ENCODE measurements around the gene NUDT12.

NUDT12 gene

DNA sequence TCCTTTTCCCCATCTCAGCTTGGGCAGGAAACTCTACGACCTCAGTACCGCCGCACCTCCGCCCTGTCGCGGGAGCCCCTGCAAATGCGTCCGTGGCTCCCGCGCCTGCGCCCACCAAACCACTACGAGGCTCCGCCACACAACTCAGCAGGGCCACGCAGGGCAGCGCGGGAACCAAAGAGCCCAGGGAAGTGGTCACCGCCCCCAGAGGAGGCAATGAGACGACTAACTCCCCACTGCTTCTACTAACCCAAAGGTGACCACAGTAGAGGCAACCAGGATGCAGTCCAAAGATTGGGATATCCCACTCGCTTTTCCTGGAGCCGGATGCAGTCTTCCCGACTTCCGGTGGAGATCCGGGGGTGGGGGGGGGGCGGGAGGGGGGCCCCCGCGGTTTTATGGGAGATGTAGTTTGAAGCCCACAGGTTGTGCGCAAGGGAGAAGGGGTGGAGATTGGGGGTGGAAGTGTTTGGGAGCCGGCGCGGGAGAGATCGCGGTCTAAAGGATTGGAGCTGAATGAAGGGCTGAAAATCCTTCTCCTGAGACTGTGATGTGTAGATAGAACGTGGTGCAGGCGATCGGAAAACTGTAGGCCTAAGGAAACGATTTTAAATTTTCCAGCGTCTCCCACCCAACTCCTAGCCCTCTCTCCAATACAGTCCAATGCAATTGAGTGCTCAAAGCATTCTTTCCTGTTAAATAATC is at the start of gene NUDT12:
NUDT12 (minus strand) TSS at position 337 of the 705 bp plus-strand sequence. CDS start 2,541 bp downstream, outside the sequence.
- DNase-seq (ENCODE audit: low read depth in 2 of 2, low spot score in 1 of 2): peak in 1 of 2 donors; percentile 4

- DNase-seq (ENCODE audit: low read depth in 2 of 2, low spot score in 1 of 2): no peak
Observed at GRCh38 chr5:103607346-103607745, 44.8 kb upstream of the NUDT12 start.

DNA sequence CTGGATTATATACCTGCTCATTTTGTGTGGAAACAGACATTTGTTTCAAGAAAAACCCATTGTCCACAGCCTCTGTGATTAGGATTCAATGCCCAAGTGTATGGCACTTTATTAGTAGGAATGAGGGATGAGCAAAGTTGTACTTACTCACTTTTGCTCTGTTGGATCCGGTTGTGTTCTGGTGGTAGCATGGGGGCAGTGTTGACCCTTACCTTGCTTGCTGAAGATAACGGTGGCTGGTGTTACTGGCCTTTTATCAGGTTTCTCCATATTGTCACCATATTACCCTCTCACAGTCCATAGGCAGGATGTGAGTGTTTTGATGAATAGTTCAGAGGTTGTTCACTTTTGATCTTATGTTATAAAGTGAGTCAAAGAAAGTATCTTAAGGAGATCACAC is 42.7 kb upstream of the NUDT12 start:
- DNase-seq (ENCODE audit: low read depth in 2 of 2, low spot score in 1 of 2): no peak

DNA sequence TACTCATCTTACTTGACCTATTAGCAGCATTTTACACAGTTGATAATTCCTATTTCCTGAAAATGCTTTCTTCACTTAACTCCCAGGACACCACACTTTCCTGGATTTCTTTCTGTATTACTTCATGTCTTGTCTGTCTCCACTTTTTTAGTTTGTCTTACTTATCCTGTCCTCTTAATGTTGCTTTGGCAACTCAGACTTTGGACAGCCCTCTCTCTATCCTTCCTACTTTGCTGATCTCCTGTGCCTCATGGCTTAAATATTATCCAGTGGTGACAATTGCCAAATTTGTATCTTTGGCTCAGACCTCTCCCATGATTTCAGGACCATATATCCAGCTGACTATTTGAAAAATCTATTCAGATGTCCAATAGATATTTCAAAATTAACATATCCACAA is 39.8 kb upstream of the NUDT12 start:
- no peak for DNase-seq (ENCODE audit: low read depth in 2 of 2, low spot score in 1 of 2)

DNA sequence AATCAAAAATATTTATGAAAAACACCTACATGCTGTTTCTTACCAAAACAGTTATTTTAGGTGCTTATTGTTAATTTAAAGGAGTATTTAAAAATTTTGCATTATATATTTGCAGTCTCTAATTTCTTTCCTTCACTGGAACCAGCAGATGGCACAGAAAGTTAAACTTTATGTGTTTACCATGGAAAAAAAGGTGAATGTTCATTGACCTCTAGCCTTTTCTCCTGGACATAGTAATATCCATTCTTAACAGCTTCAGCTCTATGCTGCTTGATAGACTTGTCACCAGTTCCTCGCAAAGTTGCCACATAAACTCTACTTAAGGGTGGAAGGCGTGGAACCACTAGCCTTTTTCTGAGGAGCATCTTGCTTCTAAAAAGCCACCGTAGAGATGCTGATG is 38.7 kb upstream of the NUDT12 start:
- no peak for DNase-seq (ENCODE audit: low read depth in 2 of 2, low spot score in 1 of 2)

DNA sequence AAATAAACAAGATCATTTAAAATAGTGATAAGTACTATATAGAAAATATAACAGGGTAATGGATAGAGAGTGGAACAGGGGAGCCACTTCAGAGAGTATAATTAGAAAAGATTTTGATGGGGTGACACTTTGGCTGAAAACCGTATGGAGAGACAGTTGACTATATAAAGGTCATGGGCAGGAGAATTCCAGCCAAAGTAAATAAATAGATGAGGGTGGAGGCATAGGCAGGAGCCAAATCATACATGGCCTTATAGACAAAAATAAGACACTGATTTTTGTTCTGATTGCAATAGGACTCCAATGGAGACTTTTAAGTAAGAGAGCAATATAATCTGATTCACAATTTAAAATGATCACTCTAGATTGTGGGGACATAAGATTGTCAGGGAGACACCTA is 37.5 kb upstream of the NUDT12 start:
- DNase-seq (ENCODE audit: low read depth in 2 of 2, low spot score in 1 of 2): no peak

DNA sequence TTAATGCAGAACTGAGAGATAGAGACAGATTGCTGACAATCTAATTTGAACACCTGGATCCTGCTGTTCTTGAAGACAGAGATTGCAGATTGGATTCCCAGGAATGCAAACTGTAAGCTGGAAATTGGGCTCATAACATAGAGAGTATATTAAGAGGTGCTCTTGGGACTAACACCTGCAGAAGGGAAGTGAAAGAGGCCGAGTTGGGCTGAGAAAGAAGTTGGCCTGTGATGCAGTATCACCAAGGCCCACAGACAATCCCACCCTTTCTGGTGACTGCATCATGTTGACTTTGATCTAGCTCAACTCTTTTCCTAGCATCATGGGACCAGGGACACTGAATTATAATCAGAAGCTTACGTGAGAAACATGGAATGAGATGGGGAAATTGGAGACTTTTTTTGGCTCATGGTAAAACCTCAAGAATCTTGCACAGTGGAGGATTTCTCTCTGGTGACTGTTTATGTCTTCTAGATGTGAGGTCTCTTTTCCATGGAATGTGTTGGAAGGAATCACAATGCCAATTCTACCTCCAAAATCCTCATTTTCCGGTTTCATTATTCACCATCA is 36.5 kb upstream of the NUDT12 start:
- no peak for DNase-seq (ENCODE audit: low read depth in 2 of 2, low spot score in 1 of 2)

DNA sequence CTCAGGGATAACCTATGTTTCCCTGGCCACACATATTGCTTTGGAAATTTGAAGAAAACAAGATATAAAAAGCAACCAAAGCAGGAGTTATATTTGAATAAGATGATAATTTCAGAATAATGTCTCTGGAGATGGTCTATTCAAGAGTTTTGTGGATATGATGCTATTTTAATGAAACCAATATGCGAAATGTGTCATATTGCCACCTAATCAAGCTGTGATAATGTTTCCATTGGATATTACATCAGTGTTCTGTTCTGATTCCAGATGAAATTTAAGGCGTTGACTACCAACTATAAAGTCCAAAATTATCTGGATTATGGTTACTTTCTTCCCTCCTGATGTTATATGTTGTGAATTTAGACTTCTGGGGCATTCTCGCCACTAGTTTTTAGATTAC is 27.6 kb upstream of the NUDT12 start:
- DNase-seq (ENCODE audit: low read depth in 2 of 2, low spot score in 1 of 2): no peak

DNA sequence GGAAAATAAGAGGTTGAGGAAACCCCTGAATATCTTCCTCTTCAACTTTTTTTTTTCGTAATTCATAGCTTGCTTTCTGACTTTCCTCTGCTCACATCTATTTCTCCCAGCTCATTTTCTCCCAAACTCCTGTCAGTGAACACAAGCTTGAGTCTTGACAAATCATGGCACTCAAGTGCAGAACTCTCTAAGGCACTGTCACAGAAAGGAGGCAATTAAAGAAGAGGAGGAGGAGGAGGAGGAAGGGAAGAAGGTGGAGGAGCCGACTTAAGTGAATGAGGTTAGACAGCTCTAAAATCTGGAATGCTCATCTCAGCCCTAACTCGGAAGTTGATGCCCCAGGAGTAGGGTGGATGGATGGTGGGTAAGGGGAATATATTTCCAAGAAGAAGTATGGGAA is 27.2 kb upstream of the NUDT12 start:
- DNase-seq (ENCODE audit: low read depth in 2 of 2, low spot score in 1 of 2): no peak

DNA sequence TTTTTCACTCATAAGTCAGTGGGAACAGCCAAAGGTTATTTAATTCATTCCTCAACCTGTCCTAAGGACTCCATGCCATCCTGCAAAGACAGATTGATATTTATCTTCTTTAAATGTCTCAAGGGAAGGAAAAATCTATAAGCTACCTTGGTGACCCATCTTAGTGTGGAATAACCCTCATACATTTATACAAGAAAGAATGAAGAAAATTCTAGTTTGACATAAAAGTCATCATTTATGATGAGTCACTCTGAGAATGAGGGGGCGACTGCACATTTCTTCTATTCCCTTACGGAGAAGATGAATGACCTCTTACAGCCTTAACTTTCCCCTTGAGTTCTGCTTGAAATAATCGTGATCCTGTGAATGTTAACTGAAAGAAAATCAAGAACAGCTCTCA is 26.8 kb upstream of the NUDT12 start:
- no peak for DNase-seq (ENCODE audit: low read depth in 2 of 2, low spot score in 1 of 2)

GRCh38 chr5:103587185-103587748 is 24.7 kb upstream of the NUDT12 start:
- DNase-seq (ENCODE audit: low read depth in 2 of 2, low spot score in 1 of 2): no peak

GRCh38 chr5:103582364-103582763 is 19.8 kb upstream of the NUDT12 start:
- no peak for DNase-seq (ENCODE audit: low read depth in 2 of 2, low spot score in 1 of 2)

DNA sequence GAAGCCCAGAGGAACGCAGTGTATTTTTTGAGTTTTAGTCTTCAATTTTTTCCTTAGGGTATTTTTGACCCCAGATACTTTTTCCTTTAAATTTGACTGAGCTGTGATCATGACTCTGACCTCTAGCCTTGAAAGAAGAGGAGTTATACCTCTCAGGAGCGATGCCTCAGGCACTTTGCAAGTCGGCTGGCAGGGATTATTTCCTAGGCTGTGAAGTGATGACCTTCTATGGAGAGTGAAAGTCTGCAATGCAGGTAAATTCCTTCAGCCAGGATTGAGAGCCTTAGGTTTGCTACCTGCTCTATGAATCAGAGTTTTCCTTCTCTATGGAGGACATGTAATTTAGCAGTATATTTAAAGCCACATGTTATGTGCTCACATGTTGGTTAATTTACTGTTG is 10.8 kb upstream of the NUDT12 start:
- no peak for DNase-seq (ENCODE audit: low read depth in 2 of 2, low spot score in 1 of 2)

DNA sequence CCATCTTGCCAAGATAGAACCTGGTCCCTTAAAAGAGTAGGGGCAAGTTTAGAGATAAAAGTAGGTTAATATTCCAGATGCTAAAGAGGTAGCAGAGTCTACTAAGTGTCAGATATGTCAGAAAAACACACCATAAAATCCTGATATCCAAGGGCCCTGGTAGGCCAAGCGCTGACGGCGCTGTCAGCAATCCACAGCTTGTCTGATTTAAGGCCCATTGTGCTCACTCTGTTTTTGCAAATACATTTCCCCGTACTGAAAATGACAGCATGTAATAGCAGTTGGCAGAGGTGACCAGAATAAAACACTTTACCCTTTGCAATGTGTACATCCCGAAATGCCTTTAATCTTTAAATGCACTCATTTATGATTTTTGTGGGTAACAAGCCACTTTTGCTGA is 9.9 kb upstream of the NUDT12 start:
- DNase-seq (ENCODE audit: low read depth in 2 of 2, low spot score in 1 of 2): no peak

- no peak for DNase-seq (ENCODE audit: low read depth in 2 of 2, low spot score in 1 of 2)
Observed at GRCh38 chr5:103571730-103572129, 9.1 kb upstream of the NUDT12 start.

DNA sequence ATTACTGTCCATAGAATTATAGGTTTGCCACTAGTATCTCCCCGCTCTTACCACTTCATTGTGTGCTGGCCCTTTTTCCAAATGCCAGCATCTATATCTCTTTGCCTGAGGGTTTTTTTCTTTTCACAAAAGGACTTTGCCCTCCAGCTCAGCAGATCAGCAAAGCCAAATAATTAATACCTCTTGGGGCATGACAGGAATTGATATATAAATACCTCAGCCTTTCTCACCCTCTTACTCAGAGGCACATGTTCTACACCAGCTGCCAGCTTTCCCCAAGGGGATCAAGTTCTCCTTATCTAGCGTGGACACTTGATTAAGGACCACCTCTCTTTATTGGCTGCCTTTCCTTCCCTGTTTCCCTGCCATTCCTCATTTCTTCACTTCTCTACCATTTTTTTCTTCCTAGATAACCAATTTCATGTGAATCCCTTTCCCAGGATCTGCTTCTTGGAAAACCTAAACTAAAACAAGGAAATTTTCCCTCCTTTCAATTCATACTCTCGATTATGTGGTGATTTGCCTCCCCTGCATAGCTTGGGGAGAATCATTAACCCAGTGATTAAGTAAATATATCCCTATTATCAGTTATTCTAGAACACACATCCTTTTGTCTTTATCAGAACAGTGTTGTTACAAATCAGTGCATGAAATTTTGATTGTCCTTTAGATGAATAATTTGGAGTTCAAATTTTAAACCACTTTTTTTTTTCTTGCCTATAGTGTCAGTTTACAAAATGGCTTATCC is 6.9 kb upstream of the NUDT12 start:
- no peak for DNase-seq (ENCODE audit: low read depth in 2 of 2, low spot score in 1 of 2)

- DNase-seq (ENCODE audit: low read depth in 2 of 2, low spot score in 1 of 2): no peak
Observed at GRCh38 chr5:103565719-103566118, 3.1 kb upstream of the NUDT12 start.

DNA sequence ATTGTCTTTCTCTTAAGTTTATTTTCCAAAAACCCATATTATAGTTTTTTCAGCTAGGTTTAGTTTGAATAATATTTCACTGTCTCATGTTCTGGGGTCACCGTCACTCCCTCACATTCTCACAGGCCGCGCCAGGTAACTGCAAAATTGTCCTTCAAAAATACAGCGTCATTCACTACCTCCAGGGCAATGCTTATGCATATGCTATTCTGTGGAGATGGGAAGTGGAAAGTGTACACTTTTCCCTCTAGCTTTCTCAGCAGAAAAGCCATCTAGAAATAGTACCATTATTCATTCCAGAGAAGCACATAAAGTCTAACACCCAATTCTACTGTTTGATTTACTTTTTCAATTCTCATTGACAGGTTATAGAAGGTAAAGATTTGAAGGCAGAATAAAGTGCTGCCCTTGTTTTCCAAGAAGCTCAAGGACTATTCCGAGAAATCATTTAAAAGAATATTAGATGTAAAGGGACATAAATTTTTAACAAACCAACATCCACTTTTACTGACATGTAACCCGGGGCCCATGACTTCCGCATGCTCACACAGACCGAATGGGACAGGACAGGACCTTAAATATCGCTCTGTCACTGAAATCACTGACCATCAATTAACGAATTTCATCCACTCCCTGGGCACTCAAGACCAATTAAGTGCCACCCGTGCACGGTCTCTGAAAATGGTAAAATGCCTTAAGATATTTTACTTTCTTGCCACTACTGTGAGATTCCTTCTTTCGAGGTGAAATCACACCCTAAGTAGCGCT is 720 bp downstream of the NUDT12 start:
- no peak for DNase-seq (ENCODE audit: low read depth in 2 of 2, low spot score in 1 of 2)

GRCh38 chr5:103560826-103561225 is 1.8 kb downstream of the NUDT12 start:
- DNase-seq (ENCODE audit: low read depth in 2 of 2, low spot score in 1 of 2): no peak

GRCh38 chr5:103546858-103547257 is 15.7 kb downstream of the NUDT12 start:
- DNase-seq (ENCODE audit: low read depth in 2 of 2, low spot score in 1 of 2): no peak

DNA sequence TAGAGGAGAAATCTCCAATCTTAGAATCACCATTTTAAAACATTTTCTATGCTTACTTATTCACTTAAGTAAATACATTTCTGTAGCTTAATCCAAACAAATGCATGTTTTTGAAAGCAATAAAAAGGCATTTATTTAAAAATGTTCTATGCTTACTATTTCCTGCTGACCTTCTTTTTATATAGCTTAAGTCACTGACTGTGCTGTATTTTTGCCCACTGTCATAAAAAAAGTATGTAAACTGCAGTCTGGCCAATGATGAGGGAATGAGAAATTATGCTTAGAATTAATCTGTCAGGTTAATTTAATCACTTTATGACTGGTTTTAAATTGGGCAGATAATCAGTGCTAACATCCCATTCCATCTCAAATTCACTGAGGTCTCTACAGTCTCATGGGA is 20.1 kb downstream of the NUDT12 start:
- no peak for DNase-seq (ENCODE audit: low read depth in 2 of 2, low spot score in 1 of 2)
